ENCODE measurements around the gene PPFIBP1. TPM values are rescaled to one million over a fixed set of nuclear protein-coding genes. Genes with fewer than 3 reads are reported as not detected.

Gene PPFIBP1
- polyA plus RNA-seq, 1 of the 3 experiments (the other 2 are of a cell fraction): 55.0 TPM

GRCh38 chr12:27521981-27522380 is 2.0 kb upstream of the PPFIBP1 start:
- no peak overlapping the region for H3K4me3 ChIP-seq (ENCODE audit: low read depth in 2 of 2, low read length in 1 of 2)
- no peaks in the 10 kb centered on the region for H3K27me3 ChIP-seq (ENCODE audit: insufficient read depth)
- 96% methylated on average over 4 of the region's 4 CpGs for WGBS (ENCODE audit: low lambda C conversion rate)
- peaks cover 14% of the 10 kb centered on the region for H3F3A ChIP-seq (replicated peaks; ENCODE audit: insufficient read depth)
- CTCF ChIA-PET: no interaction called here
- H3K27ac ChIP-seq (ENCODE audit: low read depth in 2 of 2, low read length in 1 of 2): peak overlapping the region in 1 of 2 experiments; percentile 58; a peak in 2 of 4 replicates
- no peak overlapping the region for H2AFZ ChIP-seq (ENCODE audit: low read depth)
- no peak for DNase-seq
- H3K4me2 ChIP-seq: no peak overlapping the region
- H3K9me3 ChIP-seq: no peaks in the 10 kb centered on the region
- TF ChIP-seq NFIC (IDR thresholded peaks at IDR 0.05; ENCODE audit: borderline replicate concordance): no peak
- no peak for TF ChIP-seq TAF1 (IDR thresholded peaks at IDR 0.05; ENCODE audit: borderline replicate concordance, low read depth, low read length)
- TF ChIP-seq POLR2AphosphoS5 (IDR thresholded peaks at IDR 0.05; ENCODE audit: low read depth, low read length): no peak
- TF ChIP-seq ELF1 (IDR thresholded peaks at IDR 0.05): no peak
- no peak for TF ChIP-seq USF1 (IDR thresholded peaks at IDR 0.05; ENCODE audit: borderline replicate concordance, low read depth)
- TF ChIP-seq YY1 (IDR thresholded peaks at IDR 0.05; ENCODE audit: low read depth): no peak
- TF ChIP-seq TCF12 (IDR thresholded peaks at IDR 0.05): no peak
- no peak for TF ChIP-seq FOSL2 (IDR thresholded peaks at IDR 0.05; ENCODE audit: borderline replicate concordance, low read depth)
- no peak for TF ChIP-seq EP300 (IDR thresholded peaks at IDR 0.05; ENCODE audit: borderline replicate concordance in 1 of 2, low read depth in 1 of 2, low read length in 1 of 2)
- TF ChIP-seq IRF3 (IDR thresholded peaks at IDR 0.05; ENCODE audit: low read depth, low read length): no peak
- TF ChIP-seq ZBTB33 (IDR thresholded peaks at IDR 0.05; ENCODE audit: borderline replicate concordance, low read depth): no peak
- TF ChIP-seq RAD21 (IDR thresholded peaks at IDR 0.05; ENCODE audit: low read length): no peak
- TF ChIP-seq REST (IDR thresholded peaks at IDR 0.05; ENCODE audit: low read depth, low read length): no peak
- no peak for TF ChIP-seq TEAD4 (IDR thresholded peaks at IDR 0.05; ENCODE audit: borderline replicate concordance, insufficient read depth)
- no peak for TF ChIP-seq SMC3 (IDR thresholded peaks at IDR 0.05; ENCODE audit: low read depth, low read length)
- no peak for TF ChIP-seq MEF2A (IDR thresholded peaks at IDR 0.05; ENCODE audit: borderline replicate concordance, low read depth)
- no peak for TF ChIP-seq JUND (IDR thresholded peaks at IDR 0.05)
- TF ChIP-seq GATA2 (CRISPR knock-in tag; IDR thresholded peaks at IDR 0.05): no peak
- TF ChIP-seq MAX (IDR thresholded peaks at IDR 0.05; ENCODE audit: low read depth): no peak
- H3K4me1 ChIP-seq (ENCODE audit: control insufficient read depth in 1 of 2, insufficient read depth in 2 of 2, low read depth in 1 of 2, low read length in 1 of 2): peaks cover 17 to 45% of the 10 kb centered on the region in 2 experiments; a peak in 3 of 4 replicates
- no peaks in the 10 kb centered on the region for H3K36me3 ChIP-seq (replicated peaks in 1 of 2; ENCODE audit: control insufficient read depth in 1 of 2, insufficient read depth in 2 of 2, low read length in 1 of 2)
- H4K20me1 ChIP-seq (ENCODE audit: insufficient read depth): peaks cover 6% of the 10 kb centered on the region; the same call in 1 of the 2 replicates
- H3K79me2 ChIP-seq (ENCODE audit: insufficient read depth): peaks cover 35% of the 10 kb centered on the region
- no peaks in the 10 kb centered on the region for H3K9me2 ChIP-seq
- H3K9ac ChIP-seq: no peak overlapping the region
- POLR2A ChIA-PET: no interaction called here

Data from SK-N-SH (cell line).